ENCODE results near the gene PLEKHH2. TPM values are rescaled to one million over a fixed set of nuclear protein-coding genes. Genes with fewer than 3 reads are reported as not detected.

The PLEKHH2 gene
- total RNA-seq, 6 experiments from 2014 or later = 0.75 to 2.0 (median 1.3) TPM

GRCh38 chr2:43710866-43711265, 73.8 kb downstream of the PLEKHH2 start:
- Histone ChIP-seq H3K27me3 (no peaks in the 10 kb centered on the region), H3K4me1 (no peaks in the 10 kb centered on the region), H3K4me3 (no peak overlapping the region), H3K27ac (no peak overlapping the region), H3K9me3 (no peaks in the 10 kb centered on the region), H3K36me3 (no peaks in the 10 kb centered on the region)
- intact Hi-C loops (cut with DNase I) = no loop called here
- no peak for TF ChIP-seq POLR2A (IDR thresholded peaks at IDR 0.05)
- TF ChIP-seq CTCF (IDR thresholded peaks at IDR 0.05) = no peak
- DNase-seq (no peak), ATAC-seq (no peak)

- Histone ChIP-seq H3K36me3 (no peaks in the 10 kb centered on the region), H3K27ac (no peak overlapping the region), H3K4me1 (no peaks in the 10 kb centered on the region), H3K9me3 (no peaks in the 10 kb centered on the region), H3K27me3 (no peaks in the 10 kb centered on the region), H3K4me3 (no peak overlapping the region)
- DNase-seq (no peak), ATAC-seq (no peak)
- TF ChIP-seq CTCF (IDR thresholded peaks at IDR 0.05) (no peak), POLR2A (IDR thresholded peaks at IDR 0.05) (no peak)
- WGBS (ENCODE audit: insufficient coverage, low coverage, low lambda C conversion rate, missing lambda C conversion rate) = 35% methylated on average over 2 of the region's 2 CpGs
- intact Hi-C loops (cut with DNase I) = no loop called here
Observed at GRCh38 chr2:43714164-43714563, 77.1 kb downstream of the PLEKHH2 start.

- no peak overlapping the region for H3K4me3 ChIP-seq
- DNase-seq (no peak), ATAC-seq (no peak)
- no peaks in the 10 kb centered on the region for H3K9me3 ChIP-seq
- no peaks in the 10 kb centered on the region for H3K27me3 ChIP-seq
- intact Hi-C loops (cut with DNase I) = no loop called here
- H3K36me3 ChIP-seq = no peaks in the 10 kb centered on the region
- WGBS (ENCODE audit: insufficient coverage, low coverage, low lambda C conversion rate, missing lambda C conversion rate) = 73% methylated on average over 4 of the region's 4 CpGs
- no peaks in the 10 kb centered on the region for H3K4me1 ChIP-seq
- TF ChIP-seq CTCF (IDR thresholded peaks at IDR 0.05) (no peak), POLR2A (IDR thresholded peaks at IDR 0.05) (no peak)
- H3K27ac ChIP-seq = no peak overlapping the region
Observed at GRCh38 chr2:43715300-43716098, 78.4 kb downstream of the PLEKHH2 start.

GRCh38 chr2:43717322-43717721, 80.3 kb downstream of the PLEKHH2 start:
- peak in 1 of 4 donors; percentile 30 for ATAC-seq
- no peak for TF ChIP-seq POLR2A (IDR thresholded peaks at IDR 0.05)
- no peak for TF ChIP-seq CTCF (IDR thresholded peaks at IDR 0.05)
- DNase-seq = no peak
- H3K4me1 ChIP-seq = no peaks in the 10 kb centered on the region
- H3K4me3 ChIP-seq = no peak overlapping the region
- no peak overlapping the region for H3K27ac ChIP-seq
- no peaks in the 10 kb centered on the region for H3K27me3 ChIP-seq
- no peaks in the 10 kb centered on the region for H3K36me3 ChIP-seq
- no peaks in the 10 kb centered on the region for H3K9me3 ChIP-seq
- intact Hi-C loops (cut with DNase I) = no loop called here

All from right lobe of liver (tissue), 6 donors.